Retinal pigment epithelial cell (primary cell): ENCODE data around the gene CTIF.

Source experiments
- DNase-seq: peaks from one replicate; pipeline ENCODE4 v3.0.0-alpha.2; 2010; ENCODE audit warnings: low read depth
- H3K4me3 ChIP-seq: 2 replicates; pipeline ENCODE4 v1.5.1; 2011; ENCODE audit warnings: mild to moderate bottlenecking, low read length, control low read depth, moderate library complexity
- TF ChIP-seq, protein P1 (sequence below): conservative IDR thresholded peaks from 2 replicates; pipeline ENCODE4 v1.5.1; 2011; ENCODE audit warnings: low read depth, low read length, control low read depth, inconsistent platforms

The CTIF gene

DNA sequence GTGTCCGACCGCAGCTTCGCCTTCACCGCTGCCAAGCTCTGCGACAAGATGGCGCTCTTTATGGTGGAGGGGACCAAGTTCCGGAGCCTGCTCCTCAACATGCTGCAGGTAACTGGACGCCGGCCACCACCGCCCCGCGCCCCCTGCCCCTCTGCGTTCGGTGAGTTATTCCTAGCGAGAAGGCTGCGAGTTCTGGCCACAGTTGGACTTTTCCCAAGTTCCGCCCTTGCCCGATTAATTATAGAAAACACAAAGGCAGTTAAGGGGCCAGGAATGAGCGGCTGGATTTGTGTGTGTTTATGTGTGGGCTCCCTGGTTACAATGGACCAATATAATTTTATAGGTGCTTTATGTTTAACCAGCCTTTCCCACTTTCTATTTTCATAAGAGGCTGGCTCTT lies 222.8 kb downstream of the CTIF start:
- DNase-seq, result no peak
- no peak overlapping the region for H3K4me3 ChIP-seq
- TF ChIP-seq, protein P1, sequence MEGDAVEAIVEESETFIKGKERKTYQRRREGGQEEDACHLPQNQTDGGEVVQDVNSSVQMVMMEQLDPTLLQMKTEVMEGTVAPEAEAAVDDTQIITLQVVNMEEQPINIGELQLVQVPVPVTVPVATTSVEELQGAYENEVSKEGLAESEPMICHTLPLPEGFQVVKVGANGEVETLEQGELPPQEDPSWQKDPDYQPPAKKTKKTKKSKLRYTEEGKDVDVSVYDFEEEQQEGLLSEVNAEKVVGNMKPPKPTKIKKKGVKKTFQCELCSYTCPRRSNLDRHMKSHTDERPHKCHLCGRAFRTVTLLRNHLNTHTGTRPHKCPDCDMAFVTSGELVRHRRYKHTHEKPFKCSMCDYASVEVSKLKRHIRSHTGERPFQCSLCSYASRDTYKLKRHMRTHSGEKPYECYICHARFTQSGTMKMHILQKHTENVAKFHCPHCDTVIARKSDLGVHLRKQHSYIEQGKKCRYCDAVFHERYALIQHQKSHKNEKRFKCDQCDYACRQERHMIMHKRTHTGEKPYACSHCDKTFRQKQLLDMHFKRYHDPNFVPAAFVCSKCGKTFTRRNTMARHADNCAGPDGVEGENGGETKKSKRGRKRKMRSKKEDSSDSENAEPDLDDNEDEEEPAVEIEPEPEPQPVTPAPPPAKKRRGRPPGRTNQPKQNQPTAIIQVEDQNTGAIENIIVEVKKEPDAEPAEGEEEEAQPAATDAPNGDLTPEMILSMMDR, result no peak

DNA sequence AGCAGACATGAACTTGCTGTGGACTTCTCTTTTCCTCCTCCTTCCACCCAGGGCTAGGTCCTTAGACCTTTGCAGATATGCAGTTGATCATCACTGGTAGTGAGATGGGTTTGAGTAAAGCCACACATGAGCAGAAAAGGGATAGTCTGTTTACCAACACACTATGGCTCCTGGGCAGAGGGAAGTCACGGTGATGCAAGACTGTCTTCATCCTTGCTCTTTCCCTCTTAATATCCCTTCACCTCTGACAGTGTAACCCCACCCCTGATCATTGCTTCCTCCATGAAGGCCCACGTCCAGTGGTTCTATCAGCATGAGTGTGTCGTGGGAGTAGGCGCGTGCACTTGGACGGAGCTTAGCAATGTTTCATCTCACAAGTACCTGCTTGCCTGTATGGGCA lies 223.2 kb downstream of the CTIF start:
- TF ChIP-seq, protein P1, result no peak
- H3K4me3 ChIP-seq, result no peak overlapping the region
- no peak for DNase-seq

DNA sequence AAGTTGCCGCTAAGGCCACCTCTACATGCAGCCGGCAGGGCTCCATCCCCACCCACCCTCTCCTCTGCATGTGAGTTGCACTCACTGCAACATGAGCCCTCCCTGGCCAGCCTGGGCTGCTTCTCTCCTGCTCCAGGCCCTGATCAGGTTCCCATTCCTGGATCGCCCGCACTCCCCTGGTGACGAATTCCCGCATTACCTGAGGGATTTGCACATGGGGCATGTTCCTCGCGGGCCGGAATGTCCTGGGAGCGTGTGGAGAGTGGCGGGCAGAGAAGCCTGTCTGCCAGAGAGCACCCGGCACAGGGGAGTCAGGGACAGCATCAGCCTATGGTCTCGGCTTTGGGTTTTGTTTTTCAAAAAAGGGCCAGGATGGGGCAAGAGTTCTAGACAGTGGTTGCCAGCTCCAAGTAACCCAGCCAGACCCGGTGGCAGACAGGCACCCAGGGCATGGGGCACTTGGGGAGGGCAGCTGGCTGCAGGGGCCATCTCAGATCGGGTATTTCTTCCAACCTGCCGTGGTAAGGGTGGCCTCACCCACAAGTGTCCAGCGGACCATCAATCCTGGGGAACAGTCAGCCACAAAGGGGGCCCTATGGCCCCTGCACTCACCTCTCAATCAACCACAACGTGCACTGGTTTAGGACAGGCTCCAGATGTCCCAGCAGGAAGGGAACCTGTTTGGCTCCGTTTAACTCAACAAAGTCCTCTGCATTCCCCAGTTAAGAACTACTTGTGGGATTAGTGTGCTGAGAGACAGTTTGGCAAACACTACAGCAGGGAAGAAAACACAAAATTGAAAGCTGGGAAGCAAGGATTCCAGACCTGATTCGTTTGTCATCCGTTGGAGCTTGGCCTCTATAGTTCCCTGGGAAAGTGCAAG lies 224.2 kb downstream of the CTIF start:
- DNase-seq, result no peak
- H3K4me3 ChIP-seq, result no peak overlapping the region
- TF ChIP-seq, protein P1, result no peak

DNA sequence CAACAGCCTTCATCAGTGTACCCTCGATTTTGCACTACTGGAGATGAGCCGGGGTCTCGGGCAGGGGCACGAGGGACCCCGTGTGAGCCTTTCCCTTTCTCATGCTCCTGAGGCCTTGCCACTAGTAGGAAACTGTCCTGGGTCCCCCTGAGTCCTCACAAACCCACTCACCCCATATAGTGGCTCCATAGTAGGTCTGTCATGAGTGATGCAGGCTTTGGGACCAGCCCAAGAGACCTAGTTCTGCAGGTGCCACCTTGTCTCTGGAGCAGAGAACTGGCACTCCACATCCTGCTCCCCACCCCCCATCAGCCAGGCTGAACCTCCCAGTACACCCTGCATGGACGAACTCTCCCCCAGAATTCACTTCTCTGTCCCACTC lies 224.9 kb downstream of the CTIF start:
- no peak for DNase-seq
- TF ChIP-seq, protein P1, result no peak

DNA sequence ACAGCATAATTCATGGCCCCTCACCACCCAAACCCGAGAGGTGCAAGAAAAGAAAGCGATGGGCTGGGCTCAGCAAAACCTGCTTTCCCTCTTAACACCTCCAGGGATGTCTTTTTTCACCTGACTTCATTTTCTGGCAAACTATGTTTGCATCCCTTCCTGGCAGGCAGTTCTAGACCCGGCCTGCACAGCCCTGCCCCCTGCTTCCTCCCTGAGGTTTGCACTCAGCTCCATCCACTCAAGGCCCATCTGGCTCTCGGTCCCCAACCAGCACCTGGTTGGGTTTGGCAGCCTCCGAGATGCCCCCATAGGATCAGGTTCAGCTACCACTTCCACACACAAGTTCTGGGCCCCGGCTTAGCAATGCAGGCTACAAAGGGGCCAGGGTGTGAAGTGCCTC lies 226.2 kb downstream of the CTIF start:
- no peak overlapping the region for H3K4me3 ChIP-seq
- no peak for DNase-seq
- TF ChIP-seq, protein P1, result no peak

More for the DNA sequence above, 224.9 kb downstream of the CTIF start:
- H3K4me3 ChIP-seq, result no peak overlapping the region

DNA sequence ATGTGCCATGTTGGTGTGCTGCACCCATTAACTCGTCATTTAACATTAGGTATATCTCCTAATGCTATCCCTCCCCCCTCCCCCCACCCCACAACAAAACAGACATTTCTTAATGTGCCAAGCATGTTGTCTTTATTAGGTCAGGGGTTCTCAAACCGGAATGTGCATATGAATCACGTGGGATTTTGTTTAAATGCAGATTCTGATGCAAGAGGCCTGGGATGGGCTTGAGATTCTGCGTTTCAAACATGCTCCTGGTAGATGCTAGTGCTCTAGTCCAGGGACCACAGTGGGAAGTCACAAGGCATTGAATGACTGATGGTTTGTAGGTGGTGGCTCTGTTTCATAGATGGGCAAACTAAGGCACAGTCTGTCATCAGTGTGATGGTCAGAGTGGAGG lies 227.2 kb downstream of the CTIF start:
- TF ChIP-seq, protein P1, result no peak
- no peak overlapping the region for H3K4me3 ChIP-seq
- DNase-seq, result no peak

DNA sequence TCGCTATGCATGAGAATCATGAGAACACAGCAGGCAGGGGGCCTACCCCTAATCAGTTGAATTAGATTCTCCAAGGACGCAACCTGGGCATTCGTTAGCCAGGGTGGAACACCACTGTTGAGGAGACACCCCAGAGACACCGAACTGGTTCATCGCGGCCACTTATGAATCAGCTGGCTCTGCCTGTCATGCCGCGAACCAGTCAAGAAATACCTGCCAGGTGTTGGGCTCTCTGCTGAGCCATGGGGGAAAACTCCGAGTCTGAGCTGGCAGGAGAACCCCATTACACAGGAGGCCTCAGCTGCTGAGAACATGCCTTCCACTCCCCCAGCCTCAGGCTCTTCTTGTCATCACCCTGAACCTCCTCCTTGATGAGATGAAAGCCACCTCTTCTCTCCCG lies 227.7 kb downstream of the CTIF start:
- DNase-seq, result no peak
- H3K4me3 ChIP-seq, result no peak overlapping the region
- TF ChIP-seq, protein P1, result no peak
